GM21390 (cell line): ENCODE results near the gene PRKAG2.
A peak's percentile ranks its signal among the peaks of the same experiment; 100 is the strongest.
"Not testable (repeated sequence)": the region's sequence is repeated elsewhere in the genome, so short reads cannot be mapped to it uniquely, and the experiment has no call there.

ENCODE experiments used
- ATAC-seq: cut with Tn5 transposase; IDR thresholded peaks from one replicate; pipeline ENCODE4 v1.9.1; 2021; ENCODE audit not compliant: unreplicated experiment

Gene PRKAG2

DNA sequence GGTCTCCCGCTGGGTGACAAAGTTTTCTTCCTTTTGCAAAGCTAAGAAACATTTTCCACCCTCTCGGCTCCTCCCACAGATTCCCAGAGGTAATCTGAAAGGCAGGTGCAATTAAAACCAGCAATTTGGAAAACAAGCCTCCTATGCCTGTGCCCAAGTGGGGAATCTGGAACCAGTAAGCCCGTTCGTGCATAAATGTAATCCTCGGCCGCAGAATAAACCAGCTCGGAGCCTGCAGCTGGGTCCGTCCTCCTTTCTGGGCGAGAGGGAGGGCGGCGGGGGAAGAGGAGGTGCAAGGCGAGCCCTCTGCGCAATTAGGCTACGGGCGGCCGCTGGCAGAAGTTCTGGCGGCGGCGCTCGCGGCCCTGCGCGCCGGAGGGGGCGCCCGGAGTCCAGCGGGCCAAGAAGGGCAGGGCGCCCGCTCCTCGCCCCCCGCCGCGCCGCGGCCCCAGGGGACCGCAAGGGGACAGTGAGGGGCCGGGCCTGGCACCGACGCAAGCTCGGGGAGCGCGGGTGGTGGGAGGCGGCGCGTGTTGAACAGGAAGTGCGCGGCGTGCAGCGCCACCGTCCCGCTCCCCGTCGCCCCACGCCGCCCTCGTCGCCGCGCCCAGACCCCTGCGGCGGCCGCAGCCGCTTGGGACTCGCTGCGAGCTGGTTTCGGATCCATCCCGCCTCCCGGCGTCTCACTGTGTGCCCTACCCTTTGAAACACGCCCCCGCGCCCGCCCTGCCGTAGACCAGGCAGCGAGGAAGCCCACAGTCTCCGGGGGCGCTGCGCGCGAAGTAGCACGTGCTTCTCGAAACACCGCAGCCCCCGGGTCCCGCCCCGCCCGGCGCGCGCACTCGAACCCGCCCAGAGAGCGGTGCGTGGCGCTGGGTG is at the start of gene PRKAG2:
Gene PRKAG2 (minus strand): TSS at position 217 of the 879 bp plus-strand sequence. CDS start 495 bp downstream, outside the sequence.
- ATAC-seq: peak; percentile 54

DNA sequence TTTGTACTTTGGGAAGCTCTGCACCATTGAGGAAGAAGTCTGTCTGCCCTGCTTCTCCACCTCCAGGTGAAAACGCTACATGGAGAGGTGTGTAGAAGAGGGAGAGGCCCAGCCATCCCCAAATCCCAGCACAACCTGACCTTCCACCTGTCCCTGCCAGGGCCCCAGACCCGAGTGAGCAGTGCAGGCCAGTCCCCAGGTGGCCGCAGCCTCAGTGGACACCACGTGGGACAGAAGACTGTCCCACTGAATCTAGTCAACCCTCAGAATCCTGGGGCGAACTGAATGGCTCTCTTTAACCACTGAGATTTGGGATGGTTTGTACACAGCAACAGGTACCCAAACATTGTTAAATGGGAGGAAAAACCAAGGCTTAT is 49.4 kb upstream of the PRKAG2 start:
- ATAC-seq: no peak

DNA sequence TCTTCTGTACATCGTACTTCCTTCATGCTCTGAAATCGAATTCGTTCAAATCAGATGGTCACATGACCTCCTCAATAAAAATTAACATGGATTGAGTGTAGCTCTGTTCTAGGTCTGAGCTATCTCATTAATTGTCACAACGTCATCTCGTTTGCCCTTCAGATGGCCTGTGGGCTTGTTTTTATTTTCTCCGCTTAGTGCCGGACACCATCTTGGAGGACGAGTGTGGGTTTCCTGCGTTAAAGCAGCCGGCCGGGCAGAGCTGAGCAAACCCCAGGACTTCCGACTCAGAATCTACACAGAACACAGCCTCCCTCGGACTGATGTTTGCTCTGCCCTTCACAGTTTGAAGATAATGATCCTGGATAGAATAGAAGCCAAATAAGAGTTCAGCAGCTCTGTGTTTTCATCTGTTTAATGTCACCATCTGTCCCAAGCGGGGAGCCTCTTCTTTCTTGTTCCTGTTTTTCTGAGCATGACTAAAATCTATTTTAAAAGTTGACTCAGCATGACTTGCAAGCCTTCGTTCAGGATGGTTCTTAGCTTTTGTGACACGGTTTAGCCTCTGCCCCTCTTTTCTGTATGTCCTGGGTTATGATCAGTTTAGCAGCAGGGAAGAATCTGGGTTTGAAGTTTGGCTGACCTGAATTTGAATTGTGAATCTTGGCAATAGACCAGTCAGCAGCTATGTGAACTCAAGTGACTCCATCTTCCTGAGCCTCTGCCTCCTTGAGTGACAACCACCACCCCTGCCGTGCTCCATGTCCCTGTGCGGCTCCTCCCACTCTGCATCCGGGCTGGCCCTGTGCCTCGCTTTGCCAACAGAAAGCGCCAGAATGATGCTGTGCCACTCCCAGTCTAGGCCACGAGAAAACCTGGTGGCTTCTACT is 48.8 kb upstream of the PRKAG2 start:
- peak; percentile 78 for ATAC-seq

DNA sequence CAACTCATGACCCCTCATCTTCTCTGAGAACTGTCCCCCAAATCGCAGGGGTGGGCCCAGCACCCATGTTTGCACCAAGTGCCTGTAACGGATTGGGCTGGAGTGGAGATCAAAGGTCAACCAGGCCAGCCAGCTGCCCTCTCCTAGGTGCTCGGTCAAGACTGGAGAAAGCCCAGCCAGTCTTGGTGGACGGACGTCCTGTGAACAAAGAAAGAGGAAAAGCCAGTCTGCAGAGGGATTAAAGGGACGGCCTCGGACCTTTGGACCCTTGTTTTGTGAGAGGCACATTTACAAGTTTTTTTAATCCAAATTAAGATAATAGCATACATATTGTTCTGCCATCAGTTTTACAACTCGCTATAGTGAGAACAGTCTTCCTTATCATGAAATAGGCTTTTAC is 47.6 kb upstream of the PRKAG2 start:
- no peak for ATAC-seq

DNA sequence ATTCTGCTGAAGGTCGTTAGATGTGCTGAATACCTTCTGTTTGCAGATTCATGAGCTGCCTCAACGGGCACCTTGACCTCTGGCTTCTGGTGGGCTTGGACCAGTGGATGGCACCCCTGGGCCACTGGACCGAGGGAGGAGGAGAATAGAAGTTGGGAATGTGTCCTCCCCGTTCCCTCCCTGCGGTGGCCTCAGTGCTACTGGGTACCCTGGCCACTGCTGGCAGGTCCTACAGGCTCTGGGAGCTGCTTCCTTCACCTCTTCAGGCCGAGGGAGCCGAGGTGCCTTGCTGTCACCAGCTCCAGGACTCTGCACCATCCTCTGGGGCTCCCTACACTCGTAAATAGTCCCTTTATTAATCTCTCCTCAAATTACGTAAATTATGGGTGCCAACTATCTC is 47.1 kb upstream of the PRKAG2 start:
- ATAC-seq: no peak

DNA sequence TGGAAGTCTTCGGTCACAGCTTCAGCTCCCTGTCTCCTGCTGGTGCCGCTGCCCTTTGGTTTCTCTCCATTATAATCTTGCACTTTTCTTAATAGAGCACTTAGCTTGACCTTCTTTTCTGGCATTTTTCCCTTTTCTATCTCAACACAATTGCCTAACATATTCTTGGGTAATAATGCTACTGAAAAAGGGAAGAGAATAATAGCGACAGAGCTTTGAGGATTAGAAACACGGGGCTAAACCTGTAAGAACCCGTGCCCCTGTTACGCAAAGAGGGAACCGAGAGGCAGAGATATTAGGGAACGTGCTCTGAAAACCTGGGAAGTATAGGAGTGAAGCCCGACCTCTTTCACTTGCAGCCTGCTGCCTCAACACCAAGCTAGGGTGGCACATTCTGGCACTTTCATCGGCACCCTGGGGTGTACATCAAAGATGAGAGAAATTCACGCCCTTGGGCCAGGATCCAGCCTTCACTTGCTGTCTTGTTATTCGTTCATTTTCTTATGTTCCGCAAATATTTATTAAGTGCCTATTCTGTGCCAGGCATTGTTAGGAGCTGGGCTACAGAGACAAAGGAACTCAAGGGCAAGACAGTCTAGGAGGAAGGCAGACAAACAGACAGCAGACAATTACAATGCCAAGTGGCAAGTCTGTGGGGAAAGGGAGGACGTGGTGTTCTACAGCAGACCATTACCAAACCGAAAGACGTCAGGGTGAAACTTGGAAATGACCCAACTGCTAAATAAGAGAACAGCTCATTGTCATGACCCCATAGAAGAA is 46.4 kb upstream of the PRKAG2 start:
- ATAC-seq: no peak

DNA sequence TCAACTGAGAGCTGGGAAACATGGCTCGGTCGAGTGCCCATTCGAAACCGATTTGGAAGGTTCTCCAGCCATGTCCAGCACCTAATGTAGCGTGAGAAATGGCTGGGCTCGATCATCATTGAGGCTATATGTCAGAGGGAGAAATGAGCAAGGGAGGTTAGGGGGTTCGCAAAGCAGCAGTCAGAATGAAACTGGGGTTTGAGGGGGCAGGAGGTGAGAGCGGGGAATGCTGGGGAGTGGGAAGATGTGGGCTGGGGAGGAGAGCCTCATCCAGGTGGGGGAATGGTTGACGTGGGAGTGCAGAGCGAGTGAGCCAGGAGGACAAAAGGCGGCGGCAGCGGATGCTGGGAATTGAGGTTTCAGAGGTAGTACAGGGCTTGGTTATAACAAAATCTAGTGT is 44.5 kb upstream of the PRKAG2 start:
- no peak for ATAC-seq

DNA sequence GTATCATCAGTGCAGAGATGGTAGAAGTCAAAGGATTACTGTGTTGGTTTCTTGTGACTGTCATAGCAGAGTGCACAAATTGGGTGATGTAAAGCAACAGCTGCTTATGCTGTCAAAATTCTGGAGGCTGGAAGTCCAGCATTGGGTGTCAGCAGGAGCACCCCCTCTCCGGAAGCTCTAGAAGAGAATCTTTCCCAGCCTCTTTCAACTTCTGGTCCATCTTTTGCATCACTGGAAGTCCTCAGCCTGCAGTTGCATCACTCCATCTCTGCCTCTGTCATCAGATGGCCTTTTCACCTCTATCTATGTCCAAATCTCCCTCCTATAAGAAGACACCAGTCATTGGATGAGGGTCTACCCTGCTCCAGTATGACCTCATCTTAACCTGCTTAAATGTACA is 43.6 kb upstream of the PRKAG2 start:
- no peak for ATAC-seq

DNA sequence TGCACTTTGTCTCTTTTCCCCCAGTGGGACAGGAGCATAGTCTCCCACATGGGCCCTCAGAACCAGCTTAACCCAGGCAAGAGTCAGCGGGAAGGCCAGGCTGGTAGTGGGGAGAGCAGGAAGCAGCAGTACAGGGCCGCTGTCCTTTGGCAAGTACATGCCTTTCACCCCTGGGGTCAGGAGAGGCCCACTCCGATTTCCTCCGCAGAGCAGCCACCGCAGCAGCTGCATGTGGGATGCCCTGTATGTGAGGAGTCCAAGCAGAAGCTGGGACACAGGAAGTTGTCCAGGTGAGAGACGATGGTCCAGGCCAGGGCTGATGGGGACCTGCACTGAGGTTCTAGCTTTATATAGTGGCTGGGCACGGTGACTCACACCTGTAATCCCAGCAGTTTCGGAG is 42.7 kb upstream of the PRKAG2 start:
- no peak for ATAC-seq

DNA sequence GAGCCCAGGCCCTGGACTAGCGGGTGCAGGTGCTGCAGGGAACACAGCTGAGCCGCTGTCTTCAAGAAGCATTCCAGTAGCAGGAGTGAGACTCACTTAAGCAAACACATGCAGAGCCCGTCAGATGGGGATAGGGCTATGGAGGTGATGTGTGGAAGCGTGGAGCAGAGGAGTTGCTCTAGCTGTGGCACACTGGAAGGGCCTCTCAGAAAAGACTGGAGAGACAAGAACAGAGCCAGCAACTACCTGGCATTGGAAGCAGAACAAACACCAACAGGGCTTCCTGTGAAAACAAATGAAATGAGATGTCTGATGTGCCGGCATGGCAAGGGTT is 41.6 kb upstream of the PRKAG2 start:
- no peak for ATAC-seq

DNA sequence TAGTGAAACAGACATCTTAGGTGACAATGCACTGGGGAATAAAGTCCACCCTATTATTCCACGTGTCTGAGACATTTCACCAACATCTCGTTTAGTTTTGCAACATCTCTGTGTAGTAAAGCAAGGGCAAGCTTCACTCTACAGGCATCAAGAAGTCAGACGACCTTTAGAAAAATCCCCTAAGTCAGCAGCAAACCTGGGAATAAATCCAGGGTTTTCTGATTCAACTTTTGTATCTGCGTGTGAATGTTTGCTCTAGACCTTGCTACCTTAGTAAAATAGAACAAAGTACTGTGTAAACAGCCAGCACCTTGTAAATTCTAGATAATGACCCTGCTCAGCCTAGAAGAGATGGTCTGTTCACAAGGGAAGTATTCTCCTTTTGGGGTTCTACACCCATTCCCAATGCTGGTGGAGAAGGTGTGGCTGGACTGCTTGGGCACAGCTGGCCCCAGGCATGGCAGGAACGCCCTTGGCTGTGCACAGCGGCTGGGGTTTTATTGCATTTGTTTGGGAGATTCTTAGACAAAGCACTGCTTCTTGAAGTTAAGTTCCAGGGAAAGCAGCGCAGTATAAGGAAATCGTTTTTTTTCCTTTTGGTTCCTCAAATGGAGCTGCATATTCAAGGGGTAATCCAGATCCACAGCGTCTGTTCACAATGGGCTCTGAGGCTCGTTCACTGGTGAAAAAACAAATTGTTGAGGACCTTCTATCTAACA is 41.0 kb upstream of the PRKAG2 start:
- no peak for ATAC-seq

DNA sequence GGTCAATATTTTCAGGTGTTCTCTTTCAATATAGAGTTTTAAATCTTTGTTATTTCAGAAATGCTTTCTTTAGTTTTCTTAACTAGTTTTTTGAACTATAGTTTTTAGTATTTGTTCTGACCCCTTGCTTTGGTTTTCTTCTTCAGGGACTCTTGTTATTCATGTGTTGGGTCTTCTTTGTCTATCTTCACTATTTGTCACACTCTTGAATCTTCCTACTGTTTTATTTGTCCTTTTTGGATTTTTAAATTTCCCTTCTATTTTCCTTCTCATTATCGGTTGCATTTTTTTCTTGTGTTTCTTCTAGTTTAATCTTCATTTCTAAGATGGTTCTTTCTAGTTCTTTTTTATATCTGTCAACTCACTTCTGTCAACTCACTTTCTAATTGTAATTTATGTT is 37.1 kb upstream of the PRKAG2 start:
- no peak for ATAC-seq

DNA sequence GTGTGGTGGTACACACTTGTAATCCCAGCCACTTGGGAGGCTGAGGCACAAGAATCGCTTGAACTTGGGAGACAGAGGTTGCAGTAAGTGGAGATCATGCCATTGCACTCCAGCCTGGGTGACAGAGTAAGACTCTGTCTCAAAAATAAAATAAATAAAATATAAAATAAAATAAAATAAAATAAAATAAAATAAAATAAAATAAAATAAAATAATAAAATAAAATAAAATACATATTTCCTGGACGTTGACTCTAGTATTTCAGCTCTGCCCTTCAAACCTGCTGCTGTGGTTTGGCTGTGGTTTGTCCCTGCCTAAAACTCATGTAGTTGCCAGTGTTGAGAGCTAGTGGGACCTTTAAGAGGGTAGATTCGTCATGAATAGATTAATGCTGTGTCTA is 33.7 kb upstream of the PRKAG2 start:
- ATAC-seq: not testable (repeated sequence)

DNA sequence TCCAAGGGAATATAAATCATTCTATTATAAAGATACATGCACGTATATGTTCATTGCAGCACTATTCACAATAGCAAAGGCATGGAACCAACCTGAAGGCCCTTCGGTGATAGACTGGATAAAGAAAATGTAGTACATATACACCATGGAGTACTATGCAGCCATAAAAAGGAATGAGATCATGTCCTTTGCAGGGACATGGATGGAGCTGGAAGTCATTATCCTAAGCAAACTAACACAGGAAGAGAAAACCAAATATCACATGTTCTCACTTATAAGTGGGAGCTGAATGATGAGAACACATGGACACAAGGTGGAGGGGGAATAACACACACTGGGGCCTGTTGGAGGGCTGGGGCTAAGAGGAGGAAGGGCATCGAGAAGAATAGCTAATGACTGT is 30.2 kb upstream of the PRKAG2 start:
- not testable (repeated sequence) for ATAC-seq

DNA sequence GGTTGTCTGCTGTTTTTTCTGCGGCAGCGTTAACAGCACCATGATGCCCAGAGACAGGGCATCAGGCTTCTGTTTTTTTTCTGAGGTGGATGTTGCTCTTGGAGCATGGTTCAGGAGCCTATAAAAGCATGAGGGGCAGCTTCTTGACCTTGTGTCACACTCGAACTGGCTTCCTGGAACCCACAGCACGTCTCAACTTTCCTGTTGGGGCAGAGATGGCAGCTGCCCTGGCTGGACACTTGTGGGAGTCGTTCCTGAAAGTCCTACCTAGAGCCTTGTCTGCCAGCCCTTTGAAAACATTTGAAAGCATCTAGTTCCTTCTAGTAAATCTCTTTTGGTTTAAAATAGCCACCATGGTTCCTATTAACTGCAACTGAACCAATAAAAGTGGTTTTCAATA is 28.9 kb upstream of the PRKAG2 start:
- no peak for ATAC-seq

DNA sequence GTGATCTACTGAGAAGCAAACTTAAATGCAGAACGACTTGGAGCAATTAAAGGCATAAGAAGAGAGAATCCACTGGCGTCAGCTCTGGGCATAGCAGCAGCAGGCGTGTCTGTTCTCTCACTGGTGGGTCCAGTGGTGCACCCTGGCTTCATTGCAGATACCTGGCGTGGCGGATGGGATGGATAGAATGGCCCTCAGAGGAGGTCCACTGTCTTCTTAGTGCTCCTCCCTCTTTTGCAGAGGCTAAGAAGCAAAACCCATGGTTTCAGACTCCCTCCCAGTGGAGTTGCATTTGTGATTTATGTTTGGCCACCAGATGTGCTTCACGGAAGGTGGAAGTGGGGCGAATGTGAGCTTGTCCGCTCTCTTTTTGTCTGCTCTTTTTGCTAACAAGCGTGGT is 28.4 kb upstream of the PRKAG2 start:
- no peak for ATAC-seq

DNA sequence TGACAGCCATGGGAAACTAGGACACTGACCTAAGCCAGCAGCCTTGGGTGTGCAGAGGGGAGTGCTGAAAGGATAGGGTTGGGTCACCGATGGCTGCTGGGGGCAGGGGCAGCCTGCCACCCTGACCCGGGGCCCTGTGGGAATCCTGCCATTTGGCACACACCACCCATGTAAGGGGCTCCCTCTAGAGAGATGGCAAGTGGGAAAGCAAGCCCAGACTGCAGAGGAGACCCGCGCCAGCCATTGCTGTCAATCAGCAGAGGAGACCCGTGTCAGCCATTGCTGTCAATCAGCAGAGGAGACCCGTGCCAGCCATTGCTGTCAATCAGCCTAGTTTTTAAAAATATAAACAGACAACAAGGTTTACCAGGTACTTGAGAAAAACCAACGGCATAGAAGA is 27.4 kb upstream of the PRKAG2 start:
- no peak for ATAC-seq

DNA sequence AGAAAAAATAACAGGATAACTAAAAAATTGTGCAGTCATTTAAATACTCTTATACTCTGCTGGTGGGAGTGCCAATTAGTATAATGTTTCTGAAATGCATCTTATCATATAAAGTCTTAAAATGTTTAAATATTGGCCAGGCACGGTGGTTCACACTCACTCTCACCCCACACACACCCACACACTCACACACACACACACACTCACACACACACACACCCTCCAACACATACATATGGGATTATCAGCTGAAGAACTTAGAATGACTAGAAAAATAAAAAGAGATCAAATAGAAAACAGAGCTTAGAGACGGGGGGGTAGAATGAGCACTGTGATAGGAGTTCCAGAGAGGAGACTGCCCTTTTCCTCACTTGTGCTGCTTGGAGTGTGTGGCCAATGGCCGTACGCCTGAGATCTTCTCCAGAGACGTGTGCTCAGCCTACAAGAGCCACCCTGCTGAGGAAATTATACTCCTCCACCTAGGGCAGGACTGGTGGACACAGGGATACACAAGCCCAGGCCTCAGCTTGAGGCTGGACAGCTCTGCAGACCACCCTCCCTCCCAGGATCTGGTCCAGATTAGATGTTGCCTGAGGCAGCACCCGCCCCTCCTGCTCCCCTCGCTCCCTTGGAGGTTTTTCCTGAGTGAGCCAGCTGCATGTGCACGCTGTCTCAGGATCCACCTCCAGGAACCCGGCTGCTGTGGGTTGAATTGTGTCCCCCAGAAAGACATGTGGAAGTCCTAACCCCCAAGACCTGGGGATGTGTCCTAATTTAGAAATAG is 26.5 kb upstream of the PRKAG2 start:
- ATAC-seq: no peak

DNA sequence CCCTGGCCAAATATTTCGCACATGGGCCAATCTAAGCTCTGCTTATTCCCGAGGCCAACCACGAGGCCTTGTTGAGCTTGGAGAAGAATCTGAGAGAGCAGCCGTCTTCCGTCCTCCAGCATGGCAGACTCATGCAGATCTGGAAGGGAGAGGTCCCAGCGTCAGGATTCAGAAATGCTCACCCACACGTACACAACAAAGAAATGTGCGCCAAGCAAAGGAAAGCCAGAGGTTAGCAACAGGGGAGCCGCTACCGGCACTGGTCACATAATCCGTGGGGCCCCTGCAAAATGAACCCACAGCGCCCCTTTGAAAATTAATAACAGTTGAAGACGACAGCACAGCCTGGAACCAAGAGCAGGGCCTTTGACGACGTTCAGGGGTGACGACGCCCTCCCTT is 25.4 kb upstream of the PRKAG2 start:
- no peak for ATAC-seq

DNA sequence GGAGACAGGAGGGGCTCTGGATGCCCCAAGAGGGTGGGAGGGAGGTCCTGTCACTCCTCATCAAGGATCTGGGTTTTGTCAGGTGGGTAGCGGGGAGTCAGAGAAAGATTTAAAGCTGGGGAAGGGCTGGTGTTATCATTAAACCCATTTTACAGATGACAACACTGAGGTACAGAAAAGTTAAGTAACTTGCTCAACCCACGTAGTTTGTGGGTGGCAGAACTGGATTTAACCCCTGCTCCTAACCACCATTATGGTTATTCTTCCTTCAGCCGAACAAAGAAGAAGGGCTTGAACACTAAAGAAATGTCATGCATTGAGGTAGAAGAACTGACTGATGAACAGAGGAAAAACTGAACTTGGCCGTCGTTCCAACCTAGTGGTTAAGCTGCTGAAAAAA is 24.9 kb upstream of the PRKAG2 start:
- ATAC-seq: no peak
